ENCODE data around the gene GALNTL6. TPM values are rescaled to one million over a fixed set of nuclear protein-coding genes. Genes with fewer than 3 reads are reported as not detected.

Gene GALNTL6
- polyA plus RNA-seq, 1 donor (not counting 4 experiments of a cell fraction or from before 2014, with no cell fraction given) = not detected

DNA sequence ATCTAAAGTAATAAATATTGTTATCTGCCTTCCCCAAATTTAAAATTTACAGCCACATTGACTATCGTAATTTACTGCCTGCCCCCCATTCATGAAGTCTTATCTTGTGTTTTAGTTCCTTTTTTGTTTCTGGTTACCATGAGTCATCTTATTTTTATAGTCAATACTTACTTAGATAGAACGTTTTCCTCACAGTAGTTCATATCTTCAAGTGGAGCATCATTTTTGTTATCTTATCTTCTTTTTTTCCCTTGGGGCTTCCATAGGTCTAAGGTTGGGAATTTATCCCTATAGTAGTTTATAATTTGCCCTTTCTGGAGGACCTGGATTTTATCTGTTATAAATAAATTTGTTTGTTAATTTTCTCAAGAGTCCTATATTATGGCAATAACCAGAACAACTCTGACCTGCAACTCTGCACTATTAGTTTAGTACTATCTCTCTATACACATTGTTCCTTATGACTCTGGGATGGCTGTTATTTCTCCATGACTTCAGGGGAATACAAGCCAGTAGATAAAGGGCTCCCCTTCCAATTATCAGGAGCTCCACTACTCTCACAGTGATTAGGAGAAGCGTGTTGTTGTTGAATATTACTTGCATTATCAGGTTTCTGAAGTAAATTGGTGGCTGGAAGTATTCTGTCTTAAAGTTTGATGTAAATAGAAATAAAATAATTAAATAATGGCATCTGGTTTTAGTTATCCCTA is 330.6 kb downstream of the GALNTL6 start:
- H4K20me1 ChIP-seq (ENCODE audit: control insufficient read depth, extremely low read depth, insufficient read depth, low read length) = no peaks in the 10 kb centered on the region
- no peaks in the 10 kb centered on the region for H3K9me3 ChIP-seq (ENCODE audit: control insufficient read depth, low read depth, low read length)
- dilution Hi-C loops (cut with MboI; ENCODE audit: extremely low pct_ligation_motif_present, low sequenced_read_pairs) = no loop called here
- DNase-seq (ENCODE audit: low read depth, low spot score) (no peak), FAIRE-seq (no peak)
- TF ChIP-seq, protein P1, sequence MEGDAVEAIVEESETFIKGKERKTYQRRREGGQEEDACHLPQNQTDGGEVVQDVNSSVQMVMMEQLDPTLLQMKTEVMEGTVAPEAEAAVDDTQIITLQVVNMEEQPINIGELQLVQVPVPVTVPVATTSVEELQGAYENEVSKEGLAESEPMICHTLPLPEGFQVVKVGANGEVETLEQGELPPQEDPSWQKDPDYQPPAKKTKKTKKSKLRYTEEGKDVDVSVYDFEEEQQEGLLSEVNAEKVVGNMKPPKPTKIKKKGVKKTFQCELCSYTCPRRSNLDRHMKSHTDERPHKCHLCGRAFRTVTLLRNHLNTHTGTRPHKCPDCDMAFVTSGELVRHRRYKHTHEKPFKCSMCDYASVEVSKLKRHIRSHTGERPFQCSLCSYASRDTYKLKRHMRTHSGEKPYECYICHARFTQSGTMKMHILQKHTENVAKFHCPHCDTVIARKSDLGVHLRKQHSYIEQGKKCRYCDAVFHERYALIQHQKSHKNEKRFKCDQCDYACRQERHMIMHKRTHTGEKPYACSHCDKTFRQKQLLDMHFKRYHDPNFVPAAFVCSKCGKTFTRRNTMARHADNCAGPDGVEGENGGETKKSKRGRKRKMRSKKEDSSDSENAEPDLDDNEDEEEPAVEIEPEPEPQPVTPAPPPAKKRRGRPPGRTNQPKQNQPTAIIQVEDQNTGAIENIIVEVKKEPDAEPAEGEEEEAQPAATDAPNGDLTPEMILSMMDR (optimal IDR thresholded peaks at IDR 0.05 in 1 of 3, IDR thresholded peaks at IDR 0.05 in 1 of 3, conservative IDR thresholded peaks at IDR 0.05 in 1 of 3; ENCODE audit: extremely low read depth in 1 of 3, insufficient read depth in 2 of 3, low read length in 3 of 3) = no peak
- no peak for TF ChIP-seq EZH2 (IDR thresholded peaks at IDR 0.05; ENCODE audit: low read length)
- H3K79me2 ChIP-seq (ENCODE audit: control insufficient read depth, insufficient read depth, low read length) = no peaks in the 10 kb centered on the region
- no peaks in the 10 kb centered on the region for H3K36me3 ChIP-seq (ENCODE audit: control insufficient read depth in 2 of 2, extremely low read depth in 1 of 2, insufficient read depth in 2 of 2, low read length in 2 of 2)
- H2AFZ ChIP-seq (ENCODE audit: control insufficient read depth, low read length) = no peak overlapping the region
- no peak overlapping the region for H3K27ac ChIP-seq (ENCODE audit: control insufficient read depth, insufficient read depth, low read length)
- H3K9me1 ChIP-seq (ENCODE audit: control insufficient read depth, extremely low read depth, insufficient read depth, low read length) = no peaks in the 10 kb centered on the region
- no peaks in the 10 kb centered on the region for H3K27me3 ChIP-seq (ENCODE audit: control insufficient read depth, extremely low read depth, insufficient read depth, low read length)
- H3K4me3 ChIP-seq (ENCODE audit: control insufficient read depth in 2 of 3, extremely low read depth in 1 of 3, insufficient read depth in 2 of 3, low read depth in 1 of 3, low read length in 3 of 3) = no peak overlapping the region
- H3K9ac ChIP-seq (ENCODE audit: control insufficient read depth, extremely low read depth, insufficient read depth, low read length) = no peak overlapping the region
- H3K4me1 ChIP-seq (ENCODE audit: control insufficient read depth, extremely low read depth, insufficient read depth, low read length) = no peaks in the 10 kb centered on the region
- no peak overlapping the region for H3K4me2 ChIP-seq (ENCODE audit: control insufficient read depth, extremely low read depth, insufficient read depth, low read depth, low read length)

GRCh38 chr4:172147687-172148086 is 334.5 kb downstream of the GALNTL6 start:
- Histone ChIP-seq H3K9ac (ENCODE audit: control insufficient read depth, extremely low read depth, insufficient read depth, low read length) (no peak overlapping the region), H3K27ac (ENCODE audit: control insufficient read depth, insufficient read depth, low read length) (no peak overlapping the region), H3K79me2 (ENCODE audit: control insufficient read depth, insufficient read depth, low read length) (no peaks in the 10 kb centered on the region), H4K20me1 (ENCODE audit: control insufficient read depth, extremely low read depth, insufficient read depth, low read length) (no peaks in the 10 kb centered on the region), H2AFZ (ENCODE audit: control insufficient read depth, low read length) (no peak overlapping the region), H3K4me1 (ENCODE audit: control insufficient read depth, extremely low read depth, insufficient read depth, low read length) (no peaks in the 10 kb centered on the region), H3K9me3 (ENCODE audit: control insufficient read depth, low read depth, low read length) (no peaks in the 10 kb centered on the region), H3K4me2 (ENCODE audit: control insufficient read depth, extremely low read depth, insufficient read depth, low read depth, low read length) (no peak overlapping the region), H3K36me3 (ENCODE audit: control insufficient read depth in 2 of 2, extremely low read depth in 1 of 2, insufficient read depth in 2 of 2, low read length in 2 of 2) (no peaks in the 10 kb centered on the region), H3K27me3 (ENCODE audit: control insufficient read depth, extremely low read depth, insufficient read depth, low read length) (no peaks in the 10 kb centered on the region), H3K9me1 (ENCODE audit: control insufficient read depth, extremely low read depth, insufficient read depth, low read length) (no peaks in the 10 kb centered on the region), H3K4me3 (ENCODE audit: control insufficient read depth in 2 of 3, extremely low read depth in 1 of 3, insufficient read depth in 2 of 3, low read depth in 1 of 3, low read length in 3 of 3) (no peak overlapping the region)
- DNase-seq (ENCODE audit: low read depth, low spot score) = no peak
- dilution Hi-C loops (cut with MboI; ENCODE audit: extremely low pct_ligation_motif_present, low sequenced_read_pairs) = no loop called here
- TF ChIP-seq, protein P1 (optimal IDR thresholded peaks at IDR 0.05 in 1 of 3, IDR thresholded peaks at IDR 0.05 in 1 of 3, conservative IDR thresholded peaks at IDR 0.05 in 1 of 3; ENCODE audit: extremely low read depth in 1 of 3, insufficient read depth in 2 of 3, low read length in 3 of 3) = no peak
- TF ChIP-seq EZH2 (IDR thresholded peaks at IDR 0.05; ENCODE audit: low read length) = no peak
- no peak for FAIRE-seq

Data from keratinocyte (primary cell).